ENCODE measurements around the gene FRK.

The FRK gene

GRCh38 chr6:115885636-115886366, 174.9 kb downstream of the FRK start:
- DNase-seq: no peak

DNA sequence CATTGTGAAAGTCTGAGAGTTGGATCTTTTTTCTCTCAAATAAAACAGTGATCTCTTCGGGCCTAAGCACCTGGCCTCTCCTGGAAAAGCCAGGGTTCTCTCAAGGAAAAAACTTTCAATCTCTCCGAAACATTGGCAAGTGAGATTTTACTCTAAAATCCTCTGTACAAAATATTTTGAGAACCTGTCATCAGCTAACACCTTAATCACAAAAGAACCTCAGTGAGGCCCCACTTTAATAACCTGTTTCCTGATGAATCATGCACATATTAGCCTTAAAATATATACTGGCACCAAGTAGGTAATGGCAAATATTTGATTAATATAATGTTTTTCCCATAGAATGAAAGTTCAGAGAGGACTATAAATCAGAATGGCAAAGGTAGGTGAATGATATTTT, 177.9 kb downstream of the FRK start:
- no peak for DNase-seq

DNA sequence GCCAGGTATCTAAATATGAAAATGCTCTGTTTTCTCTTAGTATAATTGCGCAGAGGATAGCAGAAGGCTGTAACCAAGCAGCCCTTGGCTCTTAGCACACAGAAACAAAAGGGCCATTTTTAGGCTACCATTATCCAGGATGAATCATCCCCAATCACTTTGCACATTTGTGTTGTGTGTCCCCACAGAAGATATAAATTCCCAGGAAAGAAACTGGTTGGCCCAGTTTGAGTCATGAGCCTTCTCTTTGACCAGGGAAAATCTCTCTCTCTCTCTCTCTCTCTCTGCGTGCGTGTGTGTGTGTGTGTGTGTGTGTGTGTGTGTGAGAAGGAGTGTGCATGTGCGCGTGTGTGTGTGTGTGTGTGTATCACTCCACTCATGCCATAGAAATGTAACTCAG, 178.5 kb downstream of the FRK start:
- DNase-seq: no peak

All from stimulated activated CD4-positive, alpha-beta T cell treated with anti-CD3 and anti-CD28 coated beads, Interleukin-2, amount 100 ng/mL, for 48 hours (primary cell).